Suprapubic skin (tissue), 4 donors: ENCODE measurements around the gene ATOH8. TPM values are rescaled to one million over a fixed set of nuclear protein-coding genes. Genes with fewer than 3 reads are reported as not detected.
A peak's percentile ranks its signal among the peaks of the same experiment; 100 is the strongest.

Experiments
- DNase-seq, 2 donors: peaks; one replicate each; pipeline ENCODE4 v3.0.0-alpha.2; 2019; ENCODE audit warnings: low spot score in 2 of 2
- H3K27ac ChIP-seq: fragments of 200-600 bp; sonication (generic); one replicate; pipeline ENCODE4 v1.5.1; 2019
- H3K27me3 ChIP-seq: fragments of 200-600 bp; sonication (generic); one replicate; pipeline ENCODE4 v1.5.1; 2019
- H3K36me3 ChIP-seq: fragments of 200-600 bp; sonication (generic); one replicate; pipeline ENCODE4 v1.5.1; 2019
- H3K4me1 ChIP-seq: fragments of 200-600 bp; sonication (generic); one replicate; pipeline ENCODE4 v1.5.1; 2019
- H3K4me3 ChIP-seq: fragments of 200-600 bp; sonication (generic); one replicate; pipeline ENCODE4 v1.5.1; 2019; ENCODE audit warnings: mild to moderate bottlenecking
- H3K9me3 ChIP-seq: fragments of 200-600 bp; sonication (generic); one replicate; pipeline ENCODE4 v1.5.1; 2019
- CTCF ChIP-seq, 2 donors: fragments of 200-600 bp in 1 of 2; fragments of 450-650 bp in 1 of 2; sonication (generic) in 1 of 2; IDR thresholded peaks; one replicate each; pipeline ENCODE4 v1.5.1; 2016 to 2019; ENCODE audit warnings: antibody characterized with exemption in 2 of 2, mild to moderate bottlenecking in 1 of 2, moderate library complexity in 1 of 2
- EP300 ChIP-seq: sonication (generic); formaldehyde crosslinking; IDR thresholded peaks from one replicate; pipeline ENCODE4 v1.6.1; 2017; ENCODE audit warnings: antibody characterized with exemption
- POLR2A ChIP-seq, 2 donors: fragments of 450-650 bp; IDR thresholded peaks; one replicate each; pipeline ENCODE4 v1.6.1; 2017; ENCODE audit warnings: antibody characterized with exemption in 2 of 2, mild to moderate bottlenecking in 2 of 2, moderate library complexity in 2 of 2
- POLR2AphosphoS5 ChIP-seq, 3 donors: sonication (generic); formaldehyde crosslinking; IDR thresholded peaks; one replicate each; pipeline ENCODE4 v1.6.1; 2017; ENCODE audit warnings: antibody characterized with exemption in 3 of 3
- WGBS: methylation state at CpG from one replicate; pipeline ENCODE4 v1.1.5; 2018; 5-methylcytosine and 5-hydroxymethylcytosine counted together
- total RNA-seq, 4 donors: library from RNA; depleted of rRNA; stranded (reverse); fragments of >200 nt; gene quantifications; one replicate each; pipeline ENCODE4 v1.1.0, GENCODE V29; 2016

The ATOH8 gene
- total RNA-seq, 4 donors from 2014 or later: 9.7 to 30.3 (median 27.3) TPM

- no peak overlapping the region for H3K4me3 ChIP-seq
- no peaks in the 10 kb centered on the region for H3K27me3 ChIP-seq
- no peaks in the 10 kb centered on the region for H3K36me3 ChIP-seq
- no peaks in the 10 kb centered on the region for H3K9me3 ChIP-seq
- no peak for TF ChIP-seq EP300
- peak in 1 of 2 donors; percentile 58 for TF ChIP-seq CTCF (IDR thresholded peaks at IDR 0.05)
- DNase-seq: peak; percentile 13 to 45
- no peak overlapping the region for H3K27ac ChIP-seq
- WGBS: 0% methylated on average over 1 of the region's 1 CpG
- H3K4me1 ChIP-seq: no peaks in the 10 kb centered on the region
Measured at GRCh38 chr2:85804583-85804982, 50.8 kb downstream of the ATOH8 start.

GRCh38 chr2:85806358-85807118 is 52.7 kb downstream of the ATOH8 start:
- H3K9me3 ChIP-seq: no peaks in the 10 kb centered on the region
- no peak overlapping the region for H3K4me3 ChIP-seq
- H3K27me3 ChIP-seq: peaks cover 2% of the 10 kb centered on the region
- WGBS: 93% methylated on average over 4 of the region's 4 CpGs
- no peaks in the 10 kb centered on the region for H3K36me3 ChIP-seq
- DNase-seq: peak in 1 of 2 donors; percentile 43
- no peak for TF ChIP-seq CTCF (IDR thresholded peaks at IDR 0.05)
- no peak for TF ChIP-seq POLR2AphosphoS5 (IDR thresholded peaks at IDR 0.05)
- no peak for TF ChIP-seq POLR2A (IDR thresholded peaks at IDR 0.05)
- no peak overlapping the region for H3K27ac ChIP-seq
- peaks cover 8% of the 10 kb centered on the region for H3K4me1 ChIP-seq

- Histone ChIP-seq H3K4me1 (peaks cover 10% of the 10 kb centered on the region), H3K27ac (no peak overlapping the region), H3K36me3 (no peaks in the 10 kb centered on the region), H3K4me3 (no peak overlapping the region), H3K27me3 (peaks cover 2% of the 10 kb centered on the region), H3K9me3 (no peaks in the 10 kb centered on the region)
- peak; percentile 32 to 55 for DNase-seq
- WGBS: 87% methylated on average over 3 of the region's 3 CpGs
- TF ChIP-seq EP300 (no peak), POLR2AphosphoS5 (IDR thresholded peaks at IDR 0.05) (no peak), CTCF (IDR thresholded peaks at IDR 0.05) (no peak), POLR2A (IDR thresholded peaks at IDR 0.05) (no peak)
Measured at GRCh38 chr2:85807756-85808155, 54.0 kb downstream of the ATOH8 start.

- Histone ChIP-seq H3K4me3 (peak overlapping the region; percentile 19), H3K9me3 (no peaks in the 10 kb centered on the region), H3K27ac (peak overlapping the region; percentile 26), H3K4me1 (peaks cover 14% of the 10 kb centered on the region), H3K36me3 (no peaks in the 10 kb centered on the region), H3K27me3 (peaks cover 2% of the 10 kb centered on the region)
- DNase-seq: peak; percentile 64 to 75
- 82% methylated on average over 10 of the region's 16 CpGs for WGBS
- TF ChIP-seq EP300: no peak
- no peak for TF ChIP-seq CTCF (IDR thresholded peaks at IDR 0.05)
- TF ChIP-seq POLR2A (IDR thresholded peaks at IDR 0.05): no peak
- TF ChIP-seq POLR2AphosphoS5 (IDR thresholded peaks at IDR 0.05): no peak
Measured at GRCh38 chr2:85810371-85811179, 56.8 kb downstream of the ATOH8 start.
